GM18909 (cell line): ENCODE data around the gene KIAA1614.
A peak's percentile ranks its signal among the peaks of the same experiment; 100 is the strongest.

Experiments used
- ATAC-seq: cut with Tn5 transposase; IDR thresholded peaks from one replicate; pipeline ENCODE4 v1.9.1; 2021; ENCODE audit warnings: mild to moderate bottlenecking; ENCODE audit not compliant: unreplicated experiment, poor library complexity

The KIAA1614 gene

DNA sequence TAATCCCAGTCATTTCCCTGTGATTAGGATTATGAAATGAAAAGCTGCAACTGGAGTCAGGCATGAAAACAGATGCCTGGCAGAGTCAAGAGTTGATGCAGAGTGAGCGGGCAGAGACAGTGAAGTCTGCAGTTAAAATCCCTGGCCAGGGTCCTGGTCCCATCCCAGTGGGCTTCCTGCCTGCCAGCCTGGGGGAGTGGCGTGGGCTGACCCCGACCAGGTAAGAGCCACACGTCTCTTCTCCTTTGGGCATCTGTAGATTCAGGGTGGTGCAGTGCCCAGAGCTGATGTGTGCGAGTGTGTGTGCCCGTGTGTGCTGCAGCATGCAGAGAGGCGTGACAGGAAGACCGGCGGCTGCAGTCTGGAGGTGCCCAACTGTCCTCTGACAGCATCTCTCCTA is 6.2 kb upstream of the KIAA1614 start:
- ATAC-seq: no peak

DNA sequence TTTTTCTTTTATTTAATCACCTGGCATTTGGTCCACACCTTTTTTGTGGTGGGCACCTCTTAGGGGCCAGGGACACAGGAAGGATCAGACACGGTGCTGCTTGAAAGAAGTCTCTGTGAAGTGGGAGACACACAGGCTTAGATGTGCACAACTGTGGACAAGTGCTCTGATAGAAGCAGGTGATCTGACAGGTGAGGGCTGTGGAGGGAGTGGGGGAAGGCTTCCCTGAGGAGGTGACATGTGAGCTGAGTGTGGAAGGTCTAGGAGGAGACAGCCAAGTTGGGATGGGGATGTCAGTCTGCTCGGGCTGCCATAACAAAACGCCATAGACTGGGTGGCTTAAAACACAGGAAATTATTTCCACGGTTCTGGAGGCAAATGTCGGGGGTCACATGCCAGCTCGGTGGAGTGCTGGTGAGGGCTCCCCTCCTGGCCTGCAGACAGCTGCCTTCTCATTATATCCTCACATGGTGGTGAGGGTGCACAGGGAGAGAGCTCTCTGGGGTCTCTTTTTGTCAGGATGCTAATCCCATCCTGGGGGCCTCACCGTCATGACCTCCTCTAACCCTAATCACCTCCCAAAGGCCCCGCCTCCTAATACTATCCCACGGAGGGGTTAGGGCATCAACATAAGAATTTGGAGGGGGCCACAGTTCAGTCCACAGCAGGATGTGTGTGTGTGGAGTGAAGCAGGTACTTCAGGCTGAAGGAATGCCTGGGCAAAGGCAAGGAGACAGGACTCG is 5.2 kb upstream of the KIAA1614 start:
- ATAC-seq: no peak

DNA sequence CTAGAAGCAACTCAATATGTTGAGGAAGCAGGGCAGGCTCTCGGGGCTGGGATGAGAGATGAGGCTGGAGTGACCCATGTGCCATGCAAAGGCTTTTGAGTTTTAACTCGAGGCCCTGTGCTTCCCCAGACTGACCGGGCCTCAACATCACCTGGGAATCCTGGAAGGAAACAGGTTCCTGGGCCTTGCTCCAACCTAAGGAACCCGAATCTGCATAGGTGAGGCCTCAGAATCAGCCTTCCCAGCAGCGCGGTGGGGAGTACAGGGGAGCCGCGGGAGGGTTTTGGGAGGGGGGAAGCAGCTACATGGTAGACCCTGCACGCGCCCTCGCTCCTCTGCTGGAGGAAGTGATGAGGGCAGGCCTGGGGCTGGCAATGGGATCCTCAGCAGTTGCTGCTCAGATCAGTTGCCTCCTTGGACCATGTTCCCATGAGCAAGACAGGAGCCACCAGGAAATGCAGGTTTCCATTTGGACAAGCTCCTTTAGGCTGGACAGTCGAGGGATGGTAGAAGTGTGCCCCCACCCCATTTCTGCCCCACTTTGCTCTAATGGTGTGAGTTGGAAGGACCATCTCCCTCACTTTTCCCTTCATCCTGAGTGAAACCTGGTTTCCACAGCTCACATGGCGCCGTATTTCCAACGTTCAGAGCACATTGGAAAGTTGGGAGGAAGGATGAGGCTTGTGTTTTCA is 4.5 kb upstream of the KIAA1614 start:
- ATAC-seq: no peak

DNA sequence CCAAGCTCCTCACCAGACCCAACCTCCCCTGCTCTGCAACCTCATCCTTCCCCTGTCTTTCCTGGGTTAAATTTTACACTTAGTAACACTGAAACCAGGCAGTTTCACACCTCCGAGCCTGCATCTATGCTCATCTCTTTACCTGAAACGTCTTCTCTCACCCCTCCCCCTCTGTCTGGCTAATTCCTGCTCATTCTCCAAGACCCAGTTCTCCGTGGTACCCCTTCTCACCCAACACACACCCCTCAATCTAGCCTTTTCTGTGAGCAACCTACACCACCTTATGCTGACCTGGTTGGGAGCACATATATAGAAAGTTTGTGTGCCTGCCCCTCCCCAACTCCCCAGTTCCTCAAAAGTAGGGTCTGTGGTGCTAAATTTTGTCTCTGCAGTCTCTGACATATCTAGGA is 3.7 kb upstream of the KIAA1614 start:
- ATAC-seq: peak; percentile 38

DNA sequence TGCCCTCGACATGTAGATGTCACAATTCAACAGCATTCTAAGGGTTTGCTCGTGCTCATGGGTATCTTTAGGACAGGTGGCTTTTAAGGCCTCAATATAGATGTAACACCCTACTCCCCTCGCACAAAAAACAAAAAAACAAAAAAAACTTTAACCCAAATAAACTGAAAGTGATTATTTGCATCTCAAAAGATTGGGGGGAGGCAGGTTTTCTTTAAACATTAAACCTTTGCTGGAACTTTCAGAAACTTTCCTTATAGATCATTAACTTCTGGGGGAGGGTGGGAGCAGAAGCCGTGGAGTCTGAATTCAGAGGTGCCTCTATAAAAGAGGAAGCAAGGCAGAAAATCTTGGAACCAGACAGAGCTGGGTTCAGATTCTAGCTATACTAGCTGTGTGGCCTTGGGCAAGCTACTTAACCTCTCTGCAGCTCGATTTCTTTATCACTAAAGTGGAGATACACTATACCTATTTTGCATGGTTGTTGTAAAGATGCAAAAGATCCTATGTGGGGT is 3.2 kb upstream of the KIAA1614 start:
- peak; percentile 58 for ATAC-seq

DNA sequence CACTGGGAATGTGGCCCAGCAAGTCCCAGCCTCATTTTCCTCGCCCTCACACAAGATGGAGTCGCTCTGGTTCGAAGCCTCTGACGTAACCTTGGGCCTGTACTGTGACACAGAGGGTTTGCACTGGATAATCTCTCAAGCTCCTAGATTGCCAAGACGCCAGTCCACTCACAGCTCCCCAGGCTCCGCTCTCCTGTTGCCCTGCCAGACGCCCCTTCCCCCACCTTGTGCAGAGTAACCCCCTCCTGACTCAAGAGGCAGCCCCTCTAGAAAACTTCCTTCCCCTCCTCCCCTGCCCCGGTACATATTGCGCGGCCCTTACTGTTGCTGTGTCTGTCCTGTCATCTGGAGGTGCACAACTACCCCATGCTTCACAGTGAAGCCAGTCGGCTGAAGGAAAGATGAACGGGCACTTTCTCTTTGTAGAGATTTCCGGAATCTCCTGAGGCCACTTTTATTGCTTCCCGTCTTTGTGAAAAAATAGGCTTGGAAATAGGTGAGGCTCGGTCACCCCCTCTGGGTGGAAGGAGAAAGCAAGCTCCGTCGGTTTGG is 981 bp upstream of the KIAA1614 start:
- no peak for ATAC-seq

DNA sequence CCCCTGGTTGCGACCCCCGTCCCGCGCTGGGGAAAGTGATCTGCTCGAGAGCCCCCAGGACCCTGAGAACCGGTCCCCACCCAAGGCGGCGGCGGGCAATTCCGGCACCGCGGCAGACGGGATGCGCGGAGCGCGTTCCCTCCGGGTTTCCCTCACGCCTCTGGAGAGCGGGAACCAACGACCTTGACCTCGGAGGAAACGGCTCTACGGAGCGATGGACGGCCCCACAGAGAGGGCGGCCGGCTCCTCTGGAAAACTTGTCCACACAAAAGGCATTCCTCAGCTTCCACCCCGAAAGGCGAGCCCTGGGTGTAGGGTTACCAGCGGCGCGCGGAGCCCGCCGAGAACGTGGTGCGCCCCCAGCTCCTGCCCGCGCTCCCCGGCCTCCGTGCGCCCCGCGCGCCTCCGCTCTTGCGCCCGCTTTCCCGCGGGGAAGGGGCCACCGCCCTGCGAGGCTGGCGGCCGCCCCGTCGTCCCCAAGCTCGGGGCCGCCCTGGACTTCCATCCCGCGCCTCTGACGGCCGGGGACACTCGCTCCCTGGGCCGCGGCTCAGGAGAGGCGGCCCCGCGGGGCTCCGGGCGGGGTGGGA is 391 bp upstream of the KIAA1614 start:
- no peak for ATAC-seq

DNA sequence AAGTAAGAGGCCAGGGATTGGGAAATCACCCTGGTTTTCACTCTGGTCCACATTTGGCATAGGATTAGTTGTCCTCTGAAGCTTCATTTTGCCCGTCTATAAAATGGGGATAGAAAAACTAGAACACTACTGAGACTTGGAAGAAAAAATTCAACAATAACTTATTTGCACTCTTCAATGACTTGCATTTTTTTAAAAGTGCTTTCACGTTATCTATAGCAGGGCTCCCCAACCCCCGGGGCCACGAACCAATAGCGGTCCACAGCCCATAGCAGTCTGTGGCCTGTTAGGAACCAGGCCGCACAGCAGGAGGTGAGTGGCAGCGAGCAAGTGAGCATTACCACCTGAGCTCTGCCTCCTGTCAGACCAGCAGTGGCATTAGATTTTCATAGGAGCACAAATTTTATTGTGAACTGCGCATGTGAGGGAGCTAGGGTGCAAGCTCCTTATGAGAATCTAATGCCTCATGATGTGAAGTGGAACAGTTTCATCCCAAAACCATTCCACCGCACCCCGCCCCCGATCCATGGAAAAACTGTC is 2.8 kb downstream of the KIAA1614 start:
- no peak for ATAC-seq

DNA sequence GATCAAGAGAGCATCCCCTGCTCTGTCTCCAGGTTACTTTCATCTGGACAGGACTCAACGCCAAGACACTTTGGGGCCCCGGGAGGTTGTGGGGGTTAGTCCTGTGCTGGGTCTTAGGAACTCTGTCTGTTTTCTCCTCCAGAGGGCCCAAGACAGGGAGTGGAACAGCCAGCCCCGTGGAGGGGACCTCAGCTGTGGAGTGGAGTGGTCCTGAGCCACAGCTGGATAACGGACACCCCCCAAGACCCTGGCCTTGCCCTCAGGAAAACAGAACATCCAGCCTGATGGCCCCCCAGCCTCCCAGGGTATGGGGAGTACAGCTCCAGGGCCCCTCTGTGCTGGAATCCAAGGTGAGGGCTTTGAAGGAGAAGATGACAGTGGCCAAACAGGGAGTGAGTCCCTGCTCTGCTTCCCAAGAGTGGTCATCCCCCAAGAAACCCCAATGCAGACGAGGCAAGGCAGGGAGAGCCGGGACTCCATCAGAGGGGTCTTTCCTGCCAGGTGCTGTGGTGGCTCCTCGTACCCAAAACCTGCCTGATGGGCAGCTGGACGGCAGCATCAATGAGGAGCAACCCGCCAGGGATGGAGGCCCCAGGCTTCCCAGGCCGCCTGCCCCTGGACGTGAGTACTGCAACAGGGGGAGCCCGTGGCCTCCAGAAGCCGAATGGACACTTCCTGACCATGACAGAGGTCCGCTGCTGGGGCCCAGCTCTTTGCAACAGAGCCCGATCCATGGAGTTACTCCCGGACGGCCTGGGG is 3.5 kb downstream of the KIAA1614 start:
- no peak for ATAC-seq

DNA sequence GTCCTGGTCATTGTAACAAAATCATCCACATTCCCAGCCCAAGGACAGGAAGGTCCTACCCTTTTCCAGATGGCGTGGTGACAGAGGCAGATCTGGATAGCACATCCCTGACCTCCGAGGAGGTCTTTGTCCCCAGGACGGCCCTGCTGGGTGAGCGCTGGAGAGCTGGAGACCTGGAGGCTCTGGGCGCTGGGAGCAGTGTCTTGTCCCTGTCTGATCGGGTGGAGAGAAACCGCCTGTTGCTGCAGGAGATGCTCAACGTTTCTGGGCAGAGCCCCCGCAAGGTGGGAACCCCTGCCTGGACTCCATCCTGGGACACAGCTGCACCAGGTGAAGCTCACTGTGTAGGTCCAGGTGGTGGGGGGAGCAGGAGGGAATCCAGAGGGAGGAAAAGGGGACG is 4.1 kb downstream of the KIAA1614 start:
- no peak for ATAC-seq

DNA sequence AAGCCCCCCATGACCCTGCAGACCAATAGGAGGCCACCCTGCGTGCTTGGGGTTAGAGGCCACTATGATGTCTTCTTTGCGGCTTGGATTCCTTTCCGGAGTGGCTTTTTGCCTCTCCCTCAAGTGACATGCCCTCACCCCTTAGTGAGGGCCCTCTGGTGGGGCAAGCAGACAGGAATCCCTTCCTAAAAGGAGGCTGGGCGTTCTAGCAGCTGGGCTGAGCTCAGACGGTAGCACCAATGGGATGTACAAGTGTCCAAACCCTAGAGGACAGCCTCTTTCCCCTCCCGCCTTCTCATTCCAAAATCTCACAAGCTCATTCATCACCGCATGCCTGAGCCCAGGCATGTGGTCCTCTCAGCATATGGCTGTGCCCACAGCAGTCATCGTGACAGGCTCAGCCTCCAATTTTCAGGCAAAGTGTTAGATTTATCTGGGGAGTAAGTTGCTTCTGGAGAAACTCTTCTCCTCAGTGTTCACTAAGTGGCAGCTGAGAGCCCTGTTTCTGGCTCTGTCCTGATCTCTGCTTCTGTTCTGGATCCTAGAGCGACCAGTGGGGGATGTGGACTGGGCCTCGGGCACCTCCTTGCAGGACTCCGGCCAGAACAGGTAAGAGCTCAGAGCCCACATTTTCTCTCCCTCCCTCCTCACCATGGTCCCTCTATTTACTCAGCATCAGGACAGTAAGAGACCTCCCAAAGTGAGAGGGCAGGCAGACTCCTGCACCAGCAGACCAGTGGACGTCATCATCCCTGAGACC is 4.8 kb downstream of the KIAA1614 start:
- ATAC-seq: no peak

DNA sequence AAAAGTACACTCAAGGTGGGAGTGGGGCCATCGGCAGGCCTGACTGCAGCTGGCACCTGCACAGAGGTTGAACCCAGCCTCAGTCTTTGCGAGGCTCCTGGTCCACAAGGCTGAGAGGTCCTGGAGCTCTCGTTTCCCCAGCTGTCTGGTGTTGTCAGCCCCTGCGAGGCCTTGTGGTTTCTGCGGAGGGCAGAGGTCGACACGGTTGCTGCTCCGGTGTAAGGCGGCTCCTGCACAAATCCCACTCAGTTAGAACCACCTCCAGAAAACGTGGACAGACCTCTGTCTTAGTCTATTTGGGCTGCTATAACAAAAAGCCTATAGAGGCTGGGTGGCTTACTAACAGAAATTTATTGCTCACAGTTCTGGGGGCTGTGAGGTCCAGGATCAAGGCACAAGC is 5.8 kb downstream of the KIAA1614 start:
- no peak for ATAC-seq

DNA sequence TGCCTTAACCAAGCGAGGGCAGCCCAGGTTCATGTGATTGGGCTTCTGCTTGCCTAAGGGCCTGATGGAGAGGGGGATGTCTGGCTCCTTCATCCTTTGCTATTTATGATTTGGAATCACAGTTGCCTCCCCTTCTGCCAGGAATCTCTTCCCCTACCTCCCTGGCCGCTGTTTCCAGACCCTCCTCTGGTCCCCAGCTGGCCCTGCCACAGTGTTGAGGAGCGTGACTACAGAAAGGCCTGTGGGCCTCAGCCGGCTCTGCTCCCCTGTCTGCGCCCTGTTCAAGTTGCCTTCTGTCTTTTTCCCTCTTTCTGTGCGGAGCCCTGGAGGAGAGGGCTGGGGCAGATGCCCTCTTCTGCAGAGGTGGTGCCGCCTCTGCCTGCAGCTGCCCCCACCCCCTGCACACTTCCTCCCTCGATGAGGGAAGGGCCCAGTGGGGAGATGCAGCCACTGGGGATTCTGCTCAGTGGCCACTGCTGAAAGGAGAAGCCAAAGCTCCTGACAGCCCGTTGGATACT is 6.5 kb downstream of the KIAA1614 start:
- ATAC-seq: no peak

DNA sequence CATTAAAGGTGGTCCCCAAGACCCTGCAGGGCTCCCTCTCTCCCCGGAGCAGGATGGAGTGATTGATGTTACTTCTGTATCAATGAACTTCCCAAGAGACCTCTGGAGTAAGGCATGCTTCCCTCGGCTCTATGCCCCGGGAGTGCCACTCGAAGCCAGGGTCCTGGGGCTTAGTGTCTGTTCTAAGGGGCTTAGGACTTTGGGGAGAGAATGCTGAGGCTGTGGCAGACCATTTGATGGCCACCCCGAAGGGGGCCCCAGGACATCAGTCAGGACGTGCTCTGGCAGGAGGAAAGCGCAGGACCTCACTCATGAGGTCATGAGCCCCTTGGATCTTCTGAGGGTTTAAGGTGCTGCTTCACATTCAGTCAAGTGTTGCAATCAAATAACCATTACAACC is 7.5 kb downstream of the KIAA1614 start:
- ATAC-seq: no peak

DNA sequence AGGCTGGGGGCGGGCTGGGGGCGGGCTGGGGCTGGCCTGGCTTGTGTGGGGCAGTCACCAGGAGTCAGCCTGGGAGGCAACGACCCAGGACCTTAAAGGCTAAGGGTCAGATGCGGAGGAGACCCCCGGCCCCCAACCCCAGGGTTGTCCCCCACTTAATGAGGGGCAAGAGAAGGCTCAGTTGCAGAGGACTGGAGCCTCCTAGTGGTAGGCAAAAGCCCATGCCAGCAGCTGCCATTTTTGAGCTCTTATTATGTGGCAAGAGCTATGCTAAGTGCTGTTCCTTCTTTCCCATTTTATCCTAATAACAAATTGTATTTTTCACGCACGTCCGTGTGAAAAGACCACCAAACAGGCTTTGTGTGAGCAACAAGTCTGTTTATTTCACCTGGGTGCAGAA is 8.0 kb downstream of the KIAA1614 start:
- ATAC-seq: no peak

DNA sequence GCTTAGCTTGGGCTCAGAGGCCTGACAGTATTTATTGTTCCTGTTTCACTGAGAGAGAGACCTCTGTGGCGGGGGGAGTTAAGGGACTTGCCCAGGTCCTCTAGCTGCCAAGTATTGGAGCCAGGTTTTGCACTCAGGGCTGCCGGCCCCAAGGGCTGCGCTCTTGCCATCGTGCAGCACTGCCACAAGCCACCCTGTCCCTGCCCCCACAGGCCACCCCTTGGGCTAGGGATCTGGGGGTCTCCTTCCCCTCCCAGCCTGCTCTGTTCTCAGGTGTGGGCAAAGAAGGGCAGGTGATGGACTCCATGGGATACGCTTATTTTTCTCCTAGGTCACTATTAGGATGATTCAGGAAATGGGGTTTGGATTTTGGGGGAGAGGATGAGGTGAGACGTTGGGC is 8.7 kb downstream of the KIAA1614 start:
- ATAC-seq: no peak

DNA sequence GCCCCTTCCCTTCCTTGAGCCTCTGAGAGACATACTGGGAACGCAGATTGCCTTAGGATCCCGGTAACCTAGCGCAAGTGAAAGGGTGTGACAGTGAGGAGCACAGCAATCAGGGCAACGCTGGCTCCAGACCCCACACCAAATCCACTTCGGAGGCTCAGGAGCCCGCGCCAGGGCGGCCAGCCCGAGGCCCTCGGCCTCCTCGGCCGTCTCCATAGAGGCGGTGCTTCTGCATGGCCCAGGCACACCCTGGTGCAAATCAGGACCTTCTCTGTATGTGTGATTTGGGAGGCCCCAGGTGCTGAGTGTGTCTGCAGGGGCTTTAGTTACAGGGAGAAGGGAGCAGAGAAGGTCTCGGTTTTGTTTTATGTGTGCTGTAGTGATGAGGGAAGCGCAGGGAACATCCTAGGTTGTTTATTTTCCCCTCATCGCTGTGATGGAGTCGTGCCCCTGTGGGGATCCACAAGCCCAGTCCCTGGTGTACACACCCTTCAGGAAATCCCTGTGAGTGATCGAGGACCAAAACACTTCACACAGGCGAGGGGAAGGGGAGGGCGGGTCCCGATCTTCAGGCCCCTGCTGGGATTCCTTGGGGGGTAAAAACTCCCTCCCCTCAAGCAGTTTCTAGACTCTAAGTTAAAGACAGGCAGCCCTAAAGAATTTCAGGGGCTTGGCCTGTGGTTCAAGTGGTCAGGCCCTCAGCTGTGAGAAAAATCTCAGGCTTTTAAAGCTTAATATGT is 9.4 kb downstream of the KIAA1614 start:
- ATAC-seq: no peak

DNA sequence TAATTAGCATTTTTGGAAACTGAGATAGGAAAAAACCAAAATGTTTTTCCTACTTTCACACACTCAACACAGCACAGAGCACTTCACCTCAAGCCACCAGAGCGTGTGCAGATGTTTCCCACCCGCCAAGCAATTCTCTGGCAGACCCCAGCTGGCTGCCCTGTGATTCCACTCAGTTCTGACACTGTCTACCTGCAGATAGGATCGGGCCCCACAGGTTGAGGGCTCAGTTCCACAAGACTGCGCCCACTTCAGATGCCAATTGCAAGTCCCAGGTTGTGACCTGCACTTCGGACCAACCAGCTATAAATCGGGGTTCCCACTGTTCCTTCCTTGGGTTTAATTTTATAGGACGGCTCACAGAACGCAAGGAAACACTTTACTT is 9.9 kb downstream of the KIAA1614 start:
- ATAC-seq: no peak
